Neural cell (in vitro differentiated cells): Measurements from ENCODE around the gene RTN4R.

Experiments used
- CTCF ChIP-seq: fragments of 450-650 bp; IDR thresholded peaks from 2 replicates; pipeline ENCODE4 v1.5.1; 2014; ENCODE audit warnings: antibody characterized with exemption, mild to moderate bottlenecking, moderate library complexity; ENCODE audit not compliant: poor library complexity, severe bottlenecking
- EZH2 ChIP-seq: fragments of 200-600, 300-800 bp; shearing (Covaris generic), sonication (generic); IDR thresholded peaks from 2 replicates; pipeline ENCODE4 v1.6.1; 2014; ENCODE audit warnings: antibody characterized with exemption, low read length, borderline replicate concordance, mild to moderate bottlenecking; ENCODE audit not compliant: insufficient read depth, poor library complexity, severe bottlenecking
- POLR2AphosphoS5 ChIP-seq: IDR thresholded peaks from 2 replicates; pipeline ENCODE4 v1.6.1; 2012
- RAD21 ChIP-seq: fragments of 450-650 bp; conservative IDR thresholded peaks from 2 replicates; pipeline ENCODE4 v1.6.1; 2014; ENCODE audit warnings: antibody characterized with exemption, mild to moderate bottlenecking, moderate library complexity
- SMC3 ChIP-seq: fragments of 450-650 bp; conservative IDR thresholded peaks from 2 replicates; pipeline ENCODE4 v1.6.1; 2014; ENCODE audit warnings: antibody characterized with exemption, mild to moderate bottlenecking, moderate library complexity; ENCODE audit not compliant: poor library complexity
- TAF1 ChIP-seq: IDR thresholded peaks from 2 replicates; pipeline ENCODE4 v1.6.1; 2012; ENCODE audit warnings: low read depth

GRCh38 chr22:20248461-20248978, 19.6 kb downstream of the RTN4R start:
- TF ChIP-seq EZH2 (no peak), CTCF (no peak), SMC3 (no peak), POLR2AphosphoS5 (no peak), RAD21 (no peak), TAF1 (no peak)
